Measurements from ENCODE around the gene CSRNP2. TPM values are rescaled to one million over a fixed set of nuclear protein-coding genes. Genes with fewer than 3 reads are reported as not detected.
"Not testable (repeated sequence)": the region's sequence is repeated elsewhere in the genome, so short reads cannot be mapped to it uniquely, and the experiment has no call there.

CSRNP2 gene
- total RNA-seq, 1 donor from 2014 or later: 29.3 TPM

DNA sequence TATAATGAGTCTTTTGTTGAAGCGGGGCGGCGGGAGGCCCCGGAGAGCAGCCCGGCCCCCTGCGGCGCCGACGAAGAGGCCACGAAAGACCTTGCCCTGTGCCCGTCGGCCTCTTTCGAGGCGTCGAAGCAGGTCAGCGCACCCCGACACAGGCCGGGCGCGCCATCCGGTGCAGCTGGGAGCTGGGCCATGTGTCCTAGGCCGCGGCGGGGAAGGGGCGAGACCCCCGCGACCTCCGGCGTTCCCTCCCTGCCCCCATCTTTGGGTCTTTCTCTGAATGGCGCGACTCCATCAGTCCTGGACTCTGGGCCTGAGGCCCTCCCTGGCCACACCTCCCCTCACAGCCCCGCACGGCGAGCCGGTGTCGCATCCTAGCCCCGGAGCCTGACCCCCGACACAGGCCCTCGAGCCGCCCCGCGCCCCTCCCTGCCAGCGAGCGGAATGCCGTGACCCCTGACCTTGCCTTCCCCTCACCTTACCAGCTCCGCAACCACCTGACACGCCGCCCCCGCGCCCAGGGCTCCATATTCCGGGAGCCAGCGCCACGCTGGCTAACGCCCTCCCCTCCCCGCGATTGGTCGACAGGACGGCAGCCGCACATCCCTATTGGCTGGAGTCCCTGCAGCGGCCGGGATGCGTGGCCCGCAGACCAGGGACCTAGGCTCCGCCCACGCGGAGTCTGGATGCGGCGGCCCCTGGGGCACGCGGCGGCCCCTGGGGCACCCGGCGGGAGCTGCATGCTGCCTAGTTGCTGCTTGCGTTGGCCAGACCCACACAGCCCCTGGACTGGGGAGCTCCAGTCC, 57.4 kb downstream of the CSRNP2 start, which contains the start of gene SLC11A2:
Gene SLC11A2, minus strand, starts transcription at position 549 of the 803 bp plus-strand sequence. CDS start 15,656 bp downstream, outside the sequence.
- DNase-seq: peak; percentile 96

DNA sequence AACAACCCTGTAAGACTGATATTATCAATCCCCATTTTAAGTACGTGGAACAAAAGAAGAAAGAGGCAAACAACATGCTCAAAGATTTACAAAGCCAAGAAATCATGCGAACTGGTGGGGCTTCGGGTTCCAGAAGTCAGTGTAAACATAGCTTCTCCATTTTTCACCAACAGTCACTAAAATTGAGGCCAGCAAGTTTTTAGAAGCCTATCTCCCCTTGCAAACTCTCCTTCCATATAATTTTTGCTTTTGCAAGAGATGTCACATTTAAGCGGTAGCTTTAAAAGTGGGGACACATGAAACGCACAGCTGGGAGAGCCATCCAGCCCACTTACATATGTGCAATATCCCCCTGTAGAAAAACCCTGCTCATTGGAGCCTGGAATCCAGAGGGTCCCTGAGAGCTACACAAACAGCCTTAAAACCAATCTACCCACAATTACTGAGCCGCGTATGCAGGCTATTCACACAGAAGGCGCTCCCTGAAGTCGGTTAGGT, 58.0 kb downstream of the CSRNP2 start:
- DNase-seq: peak; percentile 8

DNA sequence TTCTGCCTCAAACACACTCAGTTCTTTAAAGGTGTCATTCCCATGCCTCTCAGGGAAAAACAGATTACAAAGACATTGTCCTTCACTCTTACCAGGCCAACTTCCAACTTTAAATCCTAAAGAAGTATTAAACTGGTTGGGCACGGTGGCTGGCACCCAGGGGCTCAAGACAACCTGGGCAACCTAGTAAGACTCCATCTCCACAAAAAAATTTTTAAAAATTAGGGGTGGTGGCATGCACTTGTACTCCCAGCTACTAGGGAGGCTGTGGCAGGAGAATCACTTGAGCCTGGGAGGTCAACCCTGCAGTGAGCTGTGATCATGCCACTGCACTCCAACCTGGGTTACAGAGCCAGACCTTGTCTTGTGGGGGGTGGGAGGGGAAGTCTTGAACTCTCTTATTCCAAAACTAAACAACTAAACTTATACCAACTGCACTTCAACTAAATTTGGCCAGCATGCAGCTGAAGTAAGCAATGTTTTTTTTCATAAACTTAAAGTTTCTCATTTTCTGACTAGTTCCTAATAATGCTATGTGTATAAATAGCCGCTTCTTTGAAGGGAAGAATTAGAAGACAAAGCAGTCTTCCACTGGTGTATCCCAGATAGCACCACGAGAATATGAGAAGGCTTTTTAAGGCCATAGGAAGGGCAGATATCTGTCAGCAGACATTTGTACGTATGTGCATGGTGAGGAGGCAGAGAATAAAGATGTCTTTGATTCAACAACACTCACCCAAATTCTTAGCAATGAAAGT, 59.6 kb downstream of the CSRNP2 start:
- DNase-seq: no peak

DNA sequence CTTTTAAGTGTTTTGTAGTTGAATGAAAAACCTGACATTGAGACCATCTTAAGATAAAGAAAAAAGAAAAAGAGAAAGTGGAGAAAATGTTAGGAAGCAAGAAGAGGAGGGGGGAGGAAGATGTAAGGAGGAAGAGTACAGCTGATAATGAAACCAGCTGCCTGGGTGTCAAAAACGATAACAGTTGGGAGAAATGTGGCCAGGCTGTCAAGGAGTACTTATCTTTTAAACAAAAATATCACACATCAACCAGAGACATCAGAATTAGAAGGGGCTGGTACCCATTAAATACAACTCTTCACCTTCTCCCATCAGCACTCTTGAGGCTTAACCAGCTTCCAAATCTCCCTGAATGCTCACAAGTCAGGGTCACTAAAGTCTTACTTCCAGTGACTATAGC, 61.7 kb downstream of the CSRNP2 start:
- DNase-seq: peak; percentile 16

DNA sequence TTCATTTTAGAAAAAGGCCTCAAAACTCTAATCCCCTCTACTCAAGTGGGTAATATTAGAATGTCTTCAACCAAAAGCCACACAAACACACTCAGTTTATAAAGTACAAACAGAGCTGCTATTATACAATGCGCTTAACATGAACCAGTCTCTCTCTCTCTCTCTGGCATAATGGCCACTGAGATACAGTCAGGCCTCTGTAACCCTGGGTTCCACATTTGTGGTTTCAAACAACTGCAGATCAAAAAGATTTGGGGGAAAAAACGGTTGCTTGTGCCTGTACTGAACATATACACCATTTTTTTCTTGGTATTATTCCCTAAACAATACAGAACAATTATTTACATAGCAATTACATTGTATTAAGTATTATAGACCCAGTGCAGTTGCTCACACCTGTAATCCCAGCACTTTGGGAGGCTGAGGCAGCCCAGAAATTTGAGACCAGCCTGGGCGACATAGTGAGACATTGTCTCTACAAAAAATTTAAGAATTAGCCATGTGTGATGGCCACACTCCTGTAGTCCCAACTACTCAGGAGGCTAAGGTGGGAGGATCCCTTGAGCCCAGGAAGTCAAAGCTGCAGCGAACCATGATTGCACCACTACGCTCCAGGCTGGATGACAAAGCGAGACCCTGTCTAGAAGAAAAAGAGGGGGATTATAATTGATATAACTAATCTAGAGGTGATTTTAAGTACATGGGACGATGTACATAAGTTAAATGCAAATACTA, 62.8 kb downstream of the CSRNP2 start:
- DNase-seq: no peak

DNA sequence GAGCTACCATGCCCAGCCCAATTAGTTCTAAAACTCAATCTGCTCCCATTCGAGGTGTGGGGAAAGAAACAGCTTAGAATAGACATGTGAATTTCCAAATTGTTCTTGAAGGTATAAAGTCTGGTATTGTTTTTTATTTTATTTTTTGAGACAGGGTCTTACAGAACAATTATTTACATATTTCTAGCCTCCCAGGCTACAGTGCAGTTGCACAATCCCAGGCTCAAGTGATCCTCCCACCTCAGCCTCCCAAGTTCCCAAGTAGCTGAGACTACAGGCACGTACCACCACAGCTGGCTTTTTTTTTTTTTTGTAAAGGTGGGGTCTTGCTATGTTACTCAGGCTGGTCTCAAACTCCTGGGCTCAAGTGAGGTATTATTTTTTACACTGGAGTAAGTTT, 63.5 kb downstream of the CSRNP2 start:
- no peak for DNase-seq

DNA sequence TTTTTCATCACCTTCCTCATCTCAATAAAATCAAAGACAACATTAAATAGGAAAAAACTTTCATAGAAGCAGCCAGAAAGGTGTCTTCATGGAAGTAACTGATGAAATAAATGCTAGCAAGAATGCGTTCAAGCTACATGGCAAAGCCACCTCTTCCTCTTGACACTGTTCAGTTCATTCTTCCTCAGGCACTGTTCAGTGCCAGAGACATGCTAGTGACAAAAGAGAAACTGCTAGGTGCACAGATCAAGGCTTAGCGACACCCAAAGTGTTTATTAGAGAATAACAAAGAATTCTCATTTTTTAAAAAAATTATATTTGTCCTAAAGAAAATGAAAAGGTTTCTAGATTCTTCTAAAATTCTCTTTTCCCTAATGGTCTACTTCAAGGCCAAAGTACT, 64.4 kb downstream of the CSRNP2 start:
- DNase-seq: no peak

DNA sequence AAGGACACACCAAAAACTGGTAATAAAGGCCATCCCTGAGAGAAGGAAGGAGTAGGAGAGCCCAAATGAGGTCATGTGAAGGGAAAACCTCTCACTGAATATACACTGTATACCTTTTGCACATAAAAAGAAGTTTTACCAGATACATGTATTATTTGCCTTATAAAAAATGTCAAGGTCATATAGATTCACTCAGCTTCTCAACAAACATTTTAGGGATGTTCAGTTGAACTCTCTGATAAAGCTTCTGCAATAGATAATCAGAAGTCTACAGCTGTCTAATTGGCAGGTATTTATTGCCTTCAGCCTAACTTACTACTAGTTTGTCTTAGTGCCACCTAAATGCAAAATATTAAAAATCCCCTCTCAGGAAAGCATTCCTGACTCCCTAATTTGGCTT, 65.9 kb downstream of the CSRNP2 start:
- DNase-seq: no peak

DNA sequence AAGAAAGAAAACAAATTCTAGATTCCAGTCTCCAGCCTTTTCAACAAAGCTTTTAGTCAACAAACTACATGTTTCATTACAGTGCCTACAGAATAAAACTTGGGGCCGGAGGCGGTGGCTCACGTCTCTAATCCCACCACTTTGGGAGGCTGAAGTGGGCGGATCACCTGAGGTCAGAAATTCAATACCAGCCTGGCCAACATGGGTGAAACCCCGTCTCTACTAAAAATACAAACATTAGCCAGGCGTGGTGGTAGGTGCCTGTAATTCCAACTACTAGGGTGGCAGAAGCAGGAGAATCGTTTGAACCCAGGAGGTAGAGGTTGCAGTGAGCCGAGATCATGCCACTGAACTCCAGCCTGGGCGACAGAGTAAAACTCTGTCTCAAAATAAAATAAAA, 68.9 kb downstream of the CSRNP2 start:
- DNase-seq: not testable (repeated sequence)

DNA sequence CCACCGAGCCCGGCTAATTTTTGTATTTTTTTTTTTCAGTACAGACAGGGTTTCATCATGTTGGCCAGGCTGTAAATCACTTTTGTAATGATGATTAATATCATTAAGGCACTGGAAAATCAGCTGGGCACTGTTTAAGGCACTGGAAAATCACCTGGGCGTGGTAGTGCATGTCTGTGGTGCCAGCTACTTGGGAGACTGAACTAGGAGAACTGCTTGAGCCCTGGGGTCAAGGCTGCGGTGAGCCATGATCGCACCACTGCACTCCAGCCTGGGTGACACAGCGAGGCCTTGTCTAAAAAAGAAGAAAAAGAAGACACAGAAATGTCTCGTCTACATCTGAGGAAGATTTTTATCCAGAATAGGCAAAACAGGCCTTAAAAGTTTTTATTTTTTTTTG, 70.0 kb downstream of the CSRNP2 start:
- DNase-seq: no peak

DNA sequence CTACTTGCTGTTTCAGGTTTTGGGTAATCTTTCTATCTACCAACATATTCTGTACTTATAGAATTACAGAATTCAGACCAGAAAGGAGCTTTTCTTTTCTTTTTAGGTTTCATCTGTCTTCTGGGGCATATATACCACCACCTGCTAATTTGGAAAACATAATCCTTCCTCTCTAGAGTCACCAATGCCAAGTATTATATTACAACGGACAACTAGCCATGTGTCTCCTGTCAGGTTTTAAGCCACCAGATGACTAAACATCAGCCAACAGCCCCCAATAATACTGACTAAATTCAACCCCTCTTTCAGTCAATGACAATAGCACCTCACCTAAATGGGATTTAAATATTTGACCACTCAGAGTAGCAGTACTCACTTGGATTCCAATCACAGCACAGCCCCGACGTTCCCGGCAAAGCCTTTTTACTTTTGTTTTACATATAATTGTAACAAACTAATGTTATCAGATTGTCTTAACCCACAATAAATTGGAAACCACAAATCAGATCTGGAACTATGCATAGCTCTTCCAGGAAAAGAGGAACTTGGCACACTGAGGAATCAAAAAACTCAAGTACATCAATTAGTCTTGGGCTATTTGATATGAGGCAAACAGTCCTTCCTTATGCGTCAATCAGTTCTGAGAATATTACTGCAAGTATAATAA, 70.7 kb downstream of the CSRNP2 start:
- DNase-seq: no peak

DNA sequence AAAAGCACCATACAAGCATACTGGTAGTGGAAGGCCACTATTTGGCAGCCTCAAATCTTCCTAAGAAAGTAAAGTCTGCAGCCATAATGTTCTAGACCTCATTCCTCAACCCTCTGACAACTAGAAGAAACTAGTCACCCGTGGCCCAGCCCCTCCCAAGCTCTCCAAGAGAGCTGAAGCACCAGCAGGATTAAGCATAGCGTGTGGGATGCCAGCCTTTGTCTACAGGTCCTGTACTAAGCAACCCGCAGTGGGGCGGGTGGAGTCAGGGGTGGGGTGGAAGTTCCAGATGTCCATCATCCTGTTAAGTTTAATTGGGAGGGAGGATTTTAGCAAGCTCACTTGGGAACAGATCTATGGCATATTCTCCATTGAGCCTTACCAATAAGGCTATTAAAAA, 71.4 kb downstream of the CSRNP2 start:
- DNase-seq: no peak

Other genes starting within 250 kb of the CSRNP2 start
- gene TMPRSS12, start 240.7 kb downstream of the CSRNP2 start, total RNA-seq: not detected in 2 replicates
- not detected in 2 replicates for gene HIGD1C, start 131.1 kb downstream of the CSRNP2 start, total RNA-seq
- 33.9 and 36.8 TPM in 2 replicates for gene SLC11A2, start 57.2 kb downstream of the CSRNP2 start, total RNA-seq
- gene LETMD1, start 35.3 kb downstream of the CSRNP2 start, total RNA-seq: 35.2 and 39.9 TPM in 2 replicates
- gene TFCP2, start 89.5 kb upstream of the CSRNP2 start, total RNA-seq: 10.9 and 20.8 TPM in 2 replicates
- 2.6 and 4.8 TPM in 2 replicates for gene POU6F1, start 134.5 kb upstream of the CSRNP2 start, total RNA-seq
- gene DAZAP2, start 155.2 kb upstream of the CSRNP2 start, total RNA-seq: 78.6 and 129 TPM in 2 replicates
- gene SMAGP, start 186.8 kb upstream of the CSRNP2 start, total RNA-seq: 15.1 and 24.0 TPM in 2 replicates
- not detected in 2 replicates for gene BIN2, start 240.6 kb upstream of the CSRNP2 start, total RNA-seq